Limb (tissue), 2 donors: ENCODE results near the gene TSKS.
A peak's percentile ranks its signal among the peaks of the same experiment; 100 is the strongest.
"Not testable (repeated sequence)": the region's sequence is repeated elsewhere in the genome, so short reads cannot be mapped to it uniquely, and the experiment has no call there.

ENCODE experiments used
- DNase-seq, 2 donors: peaks; one replicate each; pipeline ENCODE4 v3.0.0-alpha.2; 2016; ENCODE audit errors: extremely low spot score in 2 of 2

The TSKS gene

DNA sequence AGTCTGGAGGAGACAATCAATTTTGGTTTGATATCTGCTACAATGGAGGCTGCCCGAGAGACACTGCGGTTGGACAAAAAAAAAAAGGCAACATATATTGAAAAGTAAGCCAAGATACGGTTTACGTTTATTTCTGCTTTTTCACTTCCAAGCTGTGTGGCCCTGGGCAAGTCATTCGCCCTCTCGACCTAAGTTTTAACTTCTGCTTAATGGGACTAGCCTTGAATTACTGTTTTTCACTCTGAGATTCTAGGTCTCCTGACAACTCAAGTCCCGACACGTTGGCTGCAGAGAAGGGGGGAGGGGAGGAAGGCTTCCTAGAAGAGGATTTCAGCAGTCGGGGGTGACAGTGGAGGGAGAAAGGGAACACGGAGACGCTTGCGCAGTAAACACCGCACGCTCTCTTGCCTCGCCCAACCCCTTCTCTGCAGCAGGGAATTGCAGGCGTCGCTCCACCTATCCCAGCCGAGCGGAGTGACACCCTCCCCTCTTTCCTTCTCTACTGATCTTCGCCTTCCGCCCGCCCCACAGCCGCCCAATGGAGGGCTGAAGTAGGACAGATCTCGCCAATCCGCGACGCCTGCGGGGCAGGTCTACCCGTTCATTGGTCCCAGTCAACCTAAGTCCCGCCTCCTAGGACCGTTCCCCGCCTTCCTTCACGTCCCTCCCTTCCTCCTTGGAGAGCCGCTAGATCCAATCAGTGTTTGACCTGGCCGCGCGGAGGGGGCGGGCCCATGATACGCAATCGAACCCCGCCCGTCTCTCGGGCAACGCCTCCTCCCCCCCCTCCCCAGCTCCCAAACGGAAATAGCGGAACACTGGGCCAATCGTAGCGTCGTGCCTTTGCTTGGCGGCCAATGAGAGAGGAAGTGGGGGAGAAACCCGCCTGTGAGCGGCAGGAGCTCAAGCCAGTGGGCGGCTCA is 3.2 kb upstream of the TSKS start:
- DNase-seq = peak; percentile 100

DNA sequence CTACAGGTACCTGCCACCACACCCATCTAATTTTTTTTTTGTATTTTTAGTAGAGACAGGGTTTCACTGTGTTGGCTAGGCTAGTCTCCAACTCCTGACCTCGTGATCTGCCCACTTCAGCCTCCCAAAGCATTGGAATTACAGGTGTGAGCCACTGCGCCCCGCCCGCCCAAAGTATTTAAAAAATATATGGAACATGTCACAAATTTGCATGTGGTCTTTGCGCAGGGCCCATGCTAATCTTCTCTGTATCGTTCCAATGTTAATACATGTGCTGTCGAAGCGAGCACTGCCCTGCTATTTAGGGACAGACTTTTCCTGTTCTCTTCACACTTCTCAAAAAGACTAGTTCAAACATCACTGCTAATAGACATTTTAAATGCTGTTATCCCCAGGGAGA is 1.2 kb upstream of the TSKS start:
- no peak for DNase-seq

DNA sequence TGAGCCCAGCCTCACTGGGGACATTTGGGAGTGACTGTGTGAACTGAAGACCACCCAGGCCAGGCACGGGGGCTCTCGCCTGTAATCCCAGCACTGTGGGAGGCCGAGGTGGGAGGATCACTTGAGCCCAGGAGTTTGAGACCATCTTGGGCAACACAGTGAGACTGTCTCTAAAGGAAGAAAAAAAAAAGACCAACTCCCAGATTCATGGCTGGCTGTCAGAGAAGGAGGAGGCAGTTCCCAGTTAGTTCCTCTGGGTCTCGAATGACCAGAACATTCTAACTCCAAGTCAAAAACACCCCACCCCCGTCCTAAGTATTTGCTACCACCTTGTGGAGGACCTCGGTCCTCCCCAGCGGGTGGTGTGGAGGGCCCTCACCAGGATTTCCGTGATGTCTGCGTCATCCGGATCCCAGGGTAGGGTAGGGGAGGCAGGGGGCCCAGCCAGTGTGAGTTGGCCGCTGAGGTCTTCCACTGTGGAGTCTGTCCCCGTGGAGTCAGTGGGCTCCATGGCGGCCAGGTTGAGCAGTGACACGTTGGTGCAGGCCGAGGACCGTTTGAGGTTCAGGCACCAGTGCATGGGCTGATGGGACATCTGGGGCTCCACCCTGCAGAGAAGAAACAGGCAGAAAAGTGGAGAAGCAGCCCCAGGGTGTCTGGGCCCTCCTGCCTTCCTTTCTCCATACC is 1.3 kb downstream of the TSKS start:
- no peak for DNase-seq

DNA sequence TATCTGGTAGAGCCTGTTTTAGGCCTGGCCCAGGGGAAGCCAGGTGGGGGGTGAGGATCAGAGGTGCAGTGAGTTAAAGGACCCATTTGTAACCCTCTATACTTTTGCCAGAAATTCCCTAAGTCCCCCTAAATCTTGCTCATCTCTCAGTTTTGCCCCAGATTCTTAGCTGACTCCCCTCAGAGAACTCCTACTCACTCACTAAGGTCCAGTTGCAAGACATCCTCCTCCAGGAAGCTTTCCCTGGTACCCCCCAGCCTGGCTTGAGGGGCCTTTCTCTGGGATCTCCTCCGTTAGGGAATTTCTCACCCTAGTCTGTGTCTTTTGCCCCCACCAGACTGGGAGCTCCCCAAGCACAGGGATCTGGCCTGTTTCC is 1.9 kb downstream of the TSKS start:
- no peak for DNase-seq

DNA sequence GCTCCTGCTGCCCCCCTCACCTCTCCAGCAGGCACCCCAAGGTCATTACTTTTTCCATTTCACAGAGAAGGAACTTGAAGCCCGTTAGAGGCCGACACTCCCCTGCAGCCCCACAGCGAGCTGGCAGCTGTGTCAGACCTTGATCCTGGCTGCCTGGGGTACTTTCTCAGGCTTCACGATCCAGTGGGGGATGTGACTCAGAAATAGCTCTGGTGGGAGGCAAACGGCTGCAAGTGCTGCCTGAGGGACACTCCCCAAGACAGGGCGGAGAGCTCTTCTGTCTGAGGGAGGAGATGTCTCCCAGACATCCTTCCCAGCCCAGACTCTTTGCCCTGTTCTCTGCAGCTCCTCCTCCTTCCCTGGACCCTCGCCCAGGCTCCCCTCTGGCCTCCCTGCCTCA is 4.8 kb downstream of the TSKS start:
- no peak for DNase-seq

DNA sequence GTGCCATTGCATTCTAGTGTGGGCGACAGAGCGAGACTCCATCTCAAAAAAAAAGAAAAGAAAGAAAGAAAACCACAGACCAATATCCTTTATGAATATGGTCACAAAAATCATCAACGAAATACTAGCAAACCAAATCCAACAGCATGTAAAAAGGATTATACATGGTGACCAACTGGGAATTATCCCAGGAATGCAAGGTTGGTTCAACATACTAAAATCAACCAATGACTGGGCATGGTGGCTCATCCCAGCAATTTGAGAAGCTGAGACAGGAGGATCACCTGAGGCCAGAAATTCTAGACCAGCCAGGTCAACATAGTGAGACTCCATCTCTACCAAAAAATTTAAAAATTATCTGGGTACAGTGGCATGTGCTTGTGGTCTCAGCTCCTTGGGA is 7.2 kb downstream of the TSKS start:
- no peak for DNase-seq

DNA sequence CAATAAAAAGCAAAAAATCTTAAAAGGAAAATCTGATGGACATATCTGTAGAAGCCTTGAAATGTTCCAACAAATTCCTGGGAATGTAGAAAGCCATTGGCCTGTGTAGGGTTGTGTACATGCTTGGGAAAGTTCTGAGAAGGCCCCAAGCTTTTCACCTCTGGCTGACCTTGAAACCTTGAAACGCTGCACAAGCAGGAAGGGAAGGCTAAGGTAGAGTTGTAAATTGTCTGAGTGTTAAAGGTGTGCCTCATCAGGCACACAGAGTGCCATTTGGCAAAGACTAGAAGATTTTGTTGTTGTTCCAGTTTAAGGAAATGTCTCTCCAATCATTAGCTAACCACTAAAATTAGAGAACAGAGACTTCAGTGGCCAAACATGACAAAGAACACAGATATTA is 10.4 kb downstream of the TSKS start:
- no peak for DNase-seq

DNA sequence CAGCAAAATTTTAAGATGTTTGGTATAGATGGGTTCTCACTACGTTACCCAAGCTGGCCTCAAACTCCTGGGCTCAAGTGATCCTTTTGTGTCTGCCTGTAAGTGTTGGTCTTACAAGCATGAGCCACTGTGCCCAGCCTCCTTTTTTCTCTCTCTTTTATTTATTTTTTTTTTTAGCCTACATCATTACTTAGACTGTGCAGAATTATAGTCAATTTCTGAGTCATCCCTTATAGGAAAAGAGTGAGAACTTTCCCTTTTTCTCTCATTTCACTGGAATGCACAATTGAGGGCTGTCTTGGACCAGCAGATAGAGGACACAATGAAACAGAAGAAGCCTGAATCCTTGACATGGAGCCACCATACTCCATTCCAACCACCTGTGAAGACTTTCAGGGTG is 13.3 kb downstream of the TSKS start:
- DNase-seq = no peak

DNA sequence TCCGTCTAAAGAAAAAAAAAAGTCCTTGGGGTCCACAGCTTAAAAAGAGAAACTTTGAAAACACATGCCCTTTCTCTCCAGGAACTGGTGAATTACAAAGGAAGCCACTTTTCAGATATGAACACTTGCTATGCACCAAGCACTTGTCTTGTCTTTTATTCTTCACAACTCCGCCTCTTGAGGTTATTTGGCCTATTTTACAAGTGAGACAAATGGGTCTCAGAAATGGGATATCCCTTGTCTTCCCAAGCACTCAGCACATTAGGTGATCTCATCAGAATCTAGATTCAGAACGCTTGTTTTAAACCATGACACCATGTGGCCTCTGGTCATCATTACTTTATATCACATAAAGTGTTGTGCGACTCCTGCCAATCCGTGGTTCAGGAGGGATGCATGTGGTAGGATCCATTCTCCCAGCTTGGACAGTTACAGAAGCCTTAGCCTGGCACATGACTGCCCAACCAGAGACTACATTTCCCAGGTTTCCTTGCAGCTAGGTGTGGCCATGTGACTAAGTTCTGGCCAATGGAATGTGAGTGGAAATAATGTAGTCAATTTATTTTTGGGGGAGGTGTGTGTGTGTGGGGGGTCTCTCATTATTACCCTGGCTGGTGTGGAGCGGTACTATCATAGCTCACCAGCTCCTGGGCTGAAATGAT is 13.9 kb downstream of the TSKS start:
- no peak for DNase-seq

DNA sequence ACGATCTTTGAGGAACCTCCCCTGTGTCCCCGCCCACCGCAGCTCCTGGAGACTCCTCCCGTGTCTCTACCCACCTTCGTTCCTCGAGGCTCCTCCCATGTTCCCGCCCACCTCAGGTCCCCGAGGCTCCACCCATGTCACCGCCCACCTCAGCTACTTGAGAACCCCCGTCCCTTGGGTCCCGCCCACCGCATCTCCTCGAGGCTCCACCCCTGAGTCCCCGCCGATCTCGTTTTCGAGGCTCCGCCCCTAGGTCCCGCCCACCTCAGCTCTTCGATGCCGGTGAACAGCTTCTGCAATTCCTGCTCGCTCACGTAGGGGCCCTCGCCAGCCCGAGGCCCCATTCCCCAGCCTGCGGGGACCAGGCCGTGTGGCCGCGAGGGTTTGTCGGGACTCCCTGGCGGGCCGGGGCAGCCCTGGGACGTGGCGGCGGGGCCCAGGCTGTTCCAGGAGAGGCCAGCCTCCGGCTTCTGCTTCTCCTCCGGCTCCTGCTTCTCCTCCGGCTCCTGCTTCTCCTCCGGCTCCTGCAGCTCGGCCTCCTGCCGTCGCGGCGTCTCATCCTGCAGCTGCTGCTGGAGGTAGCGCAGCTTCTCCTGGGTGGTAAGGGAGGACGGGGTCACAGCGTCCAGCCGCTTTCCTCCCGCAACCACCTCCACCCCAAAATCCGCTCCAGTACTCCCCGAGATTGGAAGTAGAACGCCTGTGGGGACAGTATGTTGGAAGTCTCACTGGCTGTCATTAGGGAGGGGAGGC is 16.7 kb downstream of the TSKS start:
- peak in 1 of 2 donors; percentile 48 for DNase-seq

DNA sequence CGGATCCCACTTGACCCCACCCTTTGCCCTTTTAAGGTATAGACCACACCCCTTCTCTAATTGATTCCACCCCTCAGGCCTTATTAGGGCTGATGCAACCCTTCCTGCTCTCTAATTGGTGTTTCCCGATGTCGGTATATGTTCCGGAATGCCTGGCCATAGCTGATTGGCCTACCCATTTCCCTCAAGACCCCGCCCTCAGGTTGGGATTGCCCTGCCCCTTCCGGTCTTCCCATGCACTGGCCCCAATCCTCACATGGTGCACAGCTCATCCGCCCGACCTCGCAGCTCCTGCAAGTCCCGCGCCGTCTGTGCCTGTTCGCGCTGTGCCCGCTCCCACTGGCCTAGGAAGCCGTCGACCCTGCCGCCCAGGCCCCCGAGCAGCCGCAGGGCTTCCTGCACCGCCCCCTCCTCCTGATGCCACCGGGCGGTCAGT is 18.1 kb downstream of the TSKS start:
- DNase-seq = no peak

DNA sequence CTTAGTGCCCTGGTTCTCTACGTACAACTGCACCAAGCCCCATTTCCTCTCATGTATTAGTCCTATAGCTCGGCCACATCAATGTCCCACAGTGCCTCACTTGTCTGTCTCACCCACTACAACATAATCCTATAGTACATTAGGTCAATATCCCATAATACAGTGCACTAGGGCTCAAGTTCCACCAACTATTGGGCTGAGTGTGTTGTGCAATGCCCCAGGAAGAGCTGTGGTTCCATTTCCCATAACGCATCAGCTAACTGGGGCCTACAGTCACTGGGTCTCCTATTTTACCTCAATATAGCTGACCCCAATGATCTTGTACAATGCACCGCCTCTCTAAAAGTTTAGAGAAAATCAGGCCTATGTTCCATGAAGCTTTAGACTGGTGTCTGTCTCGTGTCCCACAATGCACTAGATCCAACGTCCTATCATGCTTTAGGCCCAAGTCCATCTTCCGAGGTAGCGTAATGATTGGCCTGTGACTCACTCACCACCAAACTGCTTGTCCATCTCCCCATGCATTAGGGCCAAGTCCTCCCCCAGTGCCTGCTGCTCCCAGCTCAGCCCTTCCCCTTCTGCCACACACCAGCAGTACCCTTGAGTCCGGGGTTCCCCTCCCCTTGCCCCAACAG is 21.8 kb downstream of the TSKS start:
- DNase-seq = no peak

DNA sequence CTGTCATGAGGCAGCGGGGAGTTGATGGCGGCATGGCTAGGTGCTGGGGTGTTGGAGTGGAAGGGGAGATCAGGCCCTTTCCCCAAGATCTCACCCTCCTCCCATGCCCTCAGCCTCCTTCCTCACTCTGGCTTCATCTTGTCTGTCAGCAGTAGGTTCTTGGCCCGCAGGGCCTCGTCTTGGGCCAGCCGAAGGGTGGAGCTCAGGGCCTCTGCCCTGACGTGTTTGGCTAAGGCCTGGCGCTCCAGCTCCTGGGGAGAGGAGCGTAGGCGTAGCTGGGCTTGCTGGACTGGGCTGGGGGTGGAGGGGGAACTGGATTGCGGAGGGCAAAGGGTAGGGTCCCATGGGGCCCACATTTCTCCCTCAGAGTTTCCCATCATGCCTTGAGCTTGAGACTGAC is 23.2 kb downstream of the TSKS start:
- no peak for DNase-seq

DNA sequence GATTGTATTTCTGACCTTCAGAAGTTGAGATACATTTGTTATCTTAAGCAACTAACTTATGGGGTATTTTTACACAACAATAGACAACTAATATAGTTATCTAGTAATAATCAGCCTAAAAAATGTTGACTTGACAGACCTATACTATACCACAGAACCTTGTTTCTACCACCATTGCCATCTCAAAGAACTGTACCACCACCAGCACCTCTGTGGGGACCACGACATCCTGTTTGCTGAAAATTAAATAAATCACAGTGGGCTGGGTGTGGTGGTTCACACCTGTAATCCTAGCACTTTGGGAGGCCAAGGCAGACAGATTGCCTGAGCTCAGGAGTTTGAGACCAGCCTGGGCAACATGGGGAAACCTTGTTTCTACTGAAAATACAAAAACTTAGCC is 24.0 kb downstream of the TSKS start:
- DNase-seq = no peak

DNA sequence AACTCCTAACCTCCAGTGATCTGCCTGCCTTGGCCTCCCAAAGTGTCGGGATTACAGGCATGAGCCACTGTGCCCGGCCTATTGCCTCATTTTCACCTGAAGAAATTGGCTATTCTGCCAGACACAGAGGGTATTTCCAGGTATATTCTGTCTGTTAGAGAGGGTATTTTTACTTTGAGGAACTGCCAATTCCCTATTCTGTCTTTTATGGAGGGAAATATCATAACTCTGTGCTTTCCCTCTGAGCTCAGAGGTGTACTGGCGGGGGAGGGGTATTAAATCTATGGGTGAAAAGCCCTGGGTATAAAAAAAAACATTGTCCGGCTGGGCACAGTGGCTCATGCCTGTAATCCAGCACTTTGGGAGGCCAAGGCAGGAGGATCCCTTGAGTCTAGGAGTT is 24.8 kb downstream of the TSKS start:
- DNase-seq = no peak

DNA sequence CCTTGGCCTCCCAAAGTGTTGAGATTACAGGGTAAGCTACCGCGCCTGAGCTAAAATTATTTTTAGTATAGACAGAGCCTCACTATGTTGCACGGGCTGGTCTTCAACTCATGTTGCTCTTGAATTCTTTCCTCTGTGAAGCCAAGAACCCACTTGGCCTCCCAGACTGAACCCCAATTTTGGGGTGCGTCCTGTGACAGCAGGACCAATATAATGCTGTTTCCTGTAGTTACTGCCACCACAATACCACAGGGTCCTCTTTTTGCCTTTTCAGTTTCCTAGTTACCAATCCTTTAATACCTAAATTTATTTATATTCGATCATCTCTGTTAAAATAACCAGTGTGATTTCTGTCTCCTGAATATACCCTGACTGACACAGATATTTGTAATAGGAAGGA is 32.9 kb downstream of the TSKS start:
- no peak for DNase-seq

DNA sequence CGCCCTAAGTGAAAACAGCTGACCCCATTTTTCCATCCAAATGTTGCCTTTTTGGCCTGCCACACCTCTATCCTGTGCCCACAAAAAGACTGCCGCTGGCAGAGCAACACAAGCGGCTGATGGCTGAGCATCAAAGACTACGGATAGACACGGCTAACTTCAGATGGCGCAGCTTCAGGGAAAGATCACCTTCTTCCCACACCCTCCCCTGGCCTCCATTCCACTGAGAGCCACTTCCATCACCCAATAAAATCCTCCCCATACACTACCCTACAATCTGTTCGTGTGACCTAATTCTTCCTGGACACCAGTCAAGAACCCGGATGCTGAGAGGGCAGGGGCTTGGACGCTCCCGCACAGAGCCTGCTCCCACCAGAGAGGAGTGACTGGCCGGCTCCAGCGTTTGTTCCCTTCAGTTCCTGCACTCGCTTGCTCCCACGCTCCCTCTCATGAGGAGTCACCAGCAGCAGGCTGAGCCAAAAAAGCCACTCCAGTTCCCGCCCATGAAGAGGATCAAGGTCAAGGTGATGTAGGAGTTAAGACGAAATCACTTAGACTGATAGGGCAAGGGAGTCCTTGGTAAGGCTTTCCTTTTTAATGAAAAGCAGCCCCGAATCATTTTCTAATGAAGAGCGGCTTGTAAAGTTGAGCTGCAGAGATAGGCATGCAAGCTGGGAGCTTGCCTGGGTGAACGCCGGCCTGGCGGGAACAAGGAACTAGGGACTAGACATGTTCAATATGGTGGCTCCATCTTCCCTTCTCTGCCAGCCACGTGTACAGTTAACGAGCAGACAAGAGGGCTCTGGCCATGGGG is 35.7 kb downstream of the TSKS start:
- peak in 1 of 2 donors; percentile 9 for DNase-seq

DNA sequence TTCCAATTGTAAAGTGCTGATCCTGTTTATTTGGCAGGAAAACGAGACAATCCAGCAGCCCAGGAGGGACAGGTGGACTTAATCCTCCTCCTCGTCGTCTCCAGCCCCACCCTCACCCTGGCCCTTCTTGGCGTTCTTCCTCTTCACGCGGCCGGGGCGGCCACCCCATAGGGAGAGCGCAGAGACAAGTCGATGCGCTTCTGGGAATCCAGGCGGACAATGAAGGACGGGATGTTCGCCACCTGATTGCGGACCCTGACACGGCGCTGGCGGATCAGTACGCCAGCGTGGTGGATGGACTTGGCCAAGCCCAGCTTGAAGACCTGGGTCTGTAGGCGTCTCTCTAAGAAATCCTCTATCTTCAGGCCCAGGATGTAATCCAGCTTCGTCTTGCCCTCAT is 43.7 kb downstream of the TSKS start:
- not testable (repeated sequence) for DNase-seq

DNA sequence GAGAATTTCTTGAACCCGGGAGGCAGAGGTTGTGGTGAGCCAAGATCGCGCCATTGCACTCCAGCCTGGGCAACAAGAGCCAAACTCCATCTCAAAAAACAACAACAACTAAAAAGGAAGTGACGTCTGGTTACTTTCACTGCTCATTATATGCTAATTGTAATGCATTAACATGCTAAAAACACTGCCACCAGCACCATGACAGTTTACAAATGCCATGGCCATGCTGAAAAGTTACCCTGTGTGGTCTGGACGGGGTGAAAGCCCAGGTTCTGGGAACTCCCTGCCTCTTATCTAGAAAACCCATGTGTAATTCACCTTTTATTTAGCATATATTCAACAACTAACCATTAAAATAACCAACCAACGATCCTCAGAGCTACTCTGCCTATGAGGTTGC is 44.1 kb downstream of the TSKS start:
- no peak for DNase-seq

DNA sequence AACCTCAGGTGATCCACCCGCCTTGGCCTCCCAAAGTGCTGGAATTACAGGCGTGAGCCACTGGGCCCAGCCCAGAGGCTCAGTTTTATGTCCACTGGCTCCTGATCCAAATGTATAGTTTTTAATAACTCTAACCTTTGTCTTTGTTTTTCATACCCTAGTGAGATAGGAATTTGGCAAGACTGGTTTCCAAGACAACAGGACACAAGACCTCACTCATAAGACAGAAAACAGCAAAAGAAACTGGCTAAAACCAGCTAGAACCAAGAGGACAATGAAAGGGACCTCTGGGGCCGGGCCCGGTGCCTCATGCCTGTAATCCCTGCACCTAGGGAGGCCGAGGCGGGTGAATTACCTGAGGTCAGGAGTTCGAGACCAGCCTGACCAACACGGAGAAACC is 44.6 kb downstream of the TSKS start:
- no peak for DNase-seq
